Measurements from ENCODE around the gene ATP6V1C2.

GRCh38 chr2:10811517-10811916, 90.1 kb downstream of the ATP6V1C2 start:
- TF ChIP-seq CTCF (IDR thresholded peaks at IDR 0.05) (no peak), POLR2A (IDR thresholded peaks at IDR 0.05) (no peak)
